Astrocyte of the cerebellum (primary cell): Measurements from ENCODE around the gene GLIPR1L2.
"Not testable (repeated sequence)": the region's sequence is repeated elsewhere in the genome, so short reads cannot be mapped to it uniquely, and the experiment has no call there.

Source experiments
- DNase-seq: peaks from one replicate; pipeline ENCODE4 v3.0.0-alpha.2; 2011; ENCODE audit warnings: low read depth
- H3K4me3 ChIP-seq: 2 replicates; pipeline ENCODE4 v1.5.1; 2011; ENCODE audit warnings: mild to moderate bottlenecking, low read depth, low read length, moderate library complexity
- CTCF ChIP-seq: IDR thresholded peaks from 2 replicates; pipeline ENCODE4 v1.5.1; 2012; ENCODE audit warnings: low read length, low read depth, moderate library complexity, mild to moderate bottlenecking; ENCODE audit errors: missing control alignments
- in situ Hi-C: cut with HindIII; loops from 2 replicates; pipeline ENCODE4 v1.10.0; 2017; ENCODE audit warnings: low sequenced_read_pairs

The GLIPR1L2 gene

GRCh38 chr12:75452675-75453330 lies 61.9 kb downstream of the GLIPR1L2 start:
- in situ Hi-C loops = no loop called here

GRCh38 chr12:75455839-75456238 lies 65.0 kb downstream of the GLIPR1L2 start:
- DNase-seq = no peak
- in situ Hi-C loops = no loop called here
- no peak for TF ChIP-seq CTCF
- H3K4me3 ChIP-seq = no peak overlapping the region

More at GRCh38 chr12:75452675-75453330, 61.9 kb downstream of the GLIPR1L2 start:
- peak; percentile 5 for DNase-seq
- TF ChIP-seq CTCF = no peak
- H3K4me3 ChIP-seq = no peak overlapping the region

GRCh38 chr12:75457191-75457590 lies 66.3 kb downstream of the GLIPR1L2 start:
- in situ Hi-C loops = no loop called here
- no peak for DNase-seq
- H3K4me3 ChIP-seq = no peak overlapping the region
- no peak for TF ChIP-seq CTCF

- DNase-seq, H3K4me3 ChIP-seq, in situ Hi-C loops: not testable (repeated sequence)
Measured at GRCh38 chr12:75457866-75458265, 67.0 kb downstream of the GLIPR1L2 start.

- DNase-seq = no peak
- in situ Hi-C loops = no loop called here
- TF ChIP-seq CTCF = no peak
- no peak overlapping the region for H3K4me3 ChIP-seq
Measured at GRCh38 chr12:75459755-75460154, 68.9 kb downstream of the GLIPR1L2 start.

- no peak for TF ChIP-seq CTCF
- in situ Hi-C loops = no loop called here
- DNase-seq = no peak
- H3K4me3 ChIP-seq = no peak overlapping the region
Measured at GRCh38 chr12:75460204-75460603, 69.3 kb downstream of the GLIPR1L2 start.

GRCh38 chr12:75471902-75472890 lies 81.3 kb downstream of the GLIPR1L2 start:
- in situ Hi-C loops = no loop called here
- no peak overlapping the region for H3K4me3 ChIP-seq
- no peak for TF ChIP-seq CTCF
- no peak for DNase-seq
